GM13976 (cell line): ENCODE measurements around the gene LRRC36.

Experiments used
- DNase-seq: peaks from one replicate; pipeline ENCODE4 v3.0.0; 2012; ENCODE audit warnings: low spot score
- in situ Hi-C: fragments of 300-500 bp; cut with MboI; formaldehyde crosslinking; loops from one replicate; pipeline ENCODE4 v1.12.0; 2022; ENCODE audit warnings: low sequenced_read_pairs, mixed read lengths, inconsistent platforms; ENCODE audit not compliant: unreplicated experiment
- TF ChIP-seq, protein P1 (sequence below): IDR thresholded peaks from 2 replicates; pipeline ENCODE4 v1.5.1; 2012; ENCODE audit warnings: borderline replicate concordance, mild to moderate bottlenecking; ENCODE audit not compliant: insufficient read depth; ENCODE audit errors: extremely low read depth, missing control alignments, control extremely low read depth

LRRC36 gene

GRCh38 chr16:67423611-67424260 lies 97.1 kb downstream of the LRRC36 start:
- in situ Hi-C loops, result loop anchor here (25.0 kb wide), 2 partner anchors 161 to 461 kb away; partner anchors contain the start of gene CES3
- TF ChIP-seq, protein P1, sequence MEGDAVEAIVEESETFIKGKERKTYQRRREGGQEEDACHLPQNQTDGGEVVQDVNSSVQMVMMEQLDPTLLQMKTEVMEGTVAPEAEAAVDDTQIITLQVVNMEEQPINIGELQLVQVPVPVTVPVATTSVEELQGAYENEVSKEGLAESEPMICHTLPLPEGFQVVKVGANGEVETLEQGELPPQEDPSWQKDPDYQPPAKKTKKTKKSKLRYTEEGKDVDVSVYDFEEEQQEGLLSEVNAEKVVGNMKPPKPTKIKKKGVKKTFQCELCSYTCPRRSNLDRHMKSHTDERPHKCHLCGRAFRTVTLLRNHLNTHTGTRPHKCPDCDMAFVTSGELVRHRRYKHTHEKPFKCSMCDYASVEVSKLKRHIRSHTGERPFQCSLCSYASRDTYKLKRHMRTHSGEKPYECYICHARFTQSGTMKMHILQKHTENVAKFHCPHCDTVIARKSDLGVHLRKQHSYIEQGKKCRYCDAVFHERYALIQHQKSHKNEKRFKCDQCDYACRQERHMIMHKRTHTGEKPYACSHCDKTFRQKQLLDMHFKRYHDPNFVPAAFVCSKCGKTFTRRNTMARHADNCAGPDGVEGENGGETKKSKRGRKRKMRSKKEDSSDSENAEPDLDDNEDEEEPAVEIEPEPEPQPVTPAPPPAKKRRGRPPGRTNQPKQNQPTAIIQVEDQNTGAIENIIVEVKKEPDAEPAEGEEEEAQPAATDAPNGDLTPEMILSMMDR, result no peak

GRCh38 chr16:67424261-67424615 lies 97.6 kb downstream of the LRRC36 start:
- no peak for DNase-seq
- TF ChIP-seq, protein P1, result no peak
- in situ Hi-C loops, result loop anchor here (25.0 kb wide), 2 partner anchors 162 to 462 kb away; partner anchors contain the start of gene CES3

More at GRCh38 chr16:67423611-67424260, 97.1 kb downstream of the LRRC36 start:
- DNase-seq, result no peak

DNA sequence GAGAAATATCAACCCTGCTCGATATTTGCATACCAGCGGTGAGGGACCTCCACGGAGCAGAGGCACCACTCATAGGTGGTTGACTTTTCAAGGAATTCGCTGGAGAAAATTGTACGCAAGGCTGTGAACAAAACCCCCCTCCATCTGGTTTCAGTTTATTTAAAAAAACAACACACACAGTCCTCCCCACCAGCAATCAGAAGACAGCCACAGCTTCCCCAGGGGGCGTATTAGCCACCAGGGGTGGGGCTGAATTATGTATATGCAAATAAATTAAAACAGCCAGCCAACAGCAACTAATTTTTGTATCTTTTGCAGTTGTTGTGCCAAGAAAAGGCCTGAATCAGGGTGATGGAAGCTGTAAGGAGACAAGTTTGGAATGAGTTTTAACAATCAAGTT lies 98.4 kb downstream of the LRRC36 start:
- TF ChIP-seq, protein P1, result no peak
- in situ Hi-C loops, result no loop called here
- DNase-seq, result no peak

DNA sequence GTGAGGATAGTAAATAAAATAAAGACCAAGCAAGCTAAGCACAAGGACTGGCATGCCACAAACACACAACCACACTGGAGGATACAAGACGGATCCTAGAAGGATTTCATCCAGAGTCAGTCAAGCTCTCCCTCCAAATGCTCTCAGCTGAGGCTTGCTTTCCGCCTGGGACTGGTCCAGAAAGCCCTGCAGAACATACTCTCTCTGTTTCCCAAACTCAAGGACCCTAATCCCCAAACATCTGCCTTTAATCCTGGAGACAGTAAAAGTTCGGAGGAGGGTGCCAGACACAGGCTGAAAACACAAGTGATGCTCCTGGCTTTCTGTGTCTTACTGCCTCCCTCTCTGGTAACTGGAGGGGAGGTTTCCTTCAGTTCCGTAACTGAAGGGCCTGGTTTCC lies 99.0 kb downstream of the LRRC36 start:
- TF ChIP-seq, protein P1, result no peak
- no peak for DNase-seq
- in situ Hi-C loops, result no loop called here

DNA sequence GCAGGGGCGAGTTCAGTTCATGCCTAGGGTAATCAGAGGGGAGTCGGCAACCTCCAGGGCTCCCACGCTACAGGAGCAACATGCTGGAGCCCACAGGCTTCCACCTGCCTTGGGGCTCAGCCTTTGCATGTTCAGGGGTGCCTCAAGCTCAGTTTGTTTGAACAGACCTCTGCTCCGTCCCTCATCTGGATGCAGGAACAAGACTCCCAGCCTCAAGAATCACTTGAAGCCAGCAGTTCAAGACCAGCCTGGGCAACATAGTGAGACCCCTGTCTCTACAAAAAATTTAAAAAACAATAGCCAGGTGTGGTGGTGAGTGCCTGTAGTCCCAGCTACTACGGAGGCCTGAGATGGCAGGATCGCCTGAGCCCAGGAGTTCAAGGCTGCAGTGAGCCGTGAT lies 99.4 kb downstream of the LRRC36 start:
- TF ChIP-seq, protein P1, result no peak
- no peak for DNase-seq

DNA sequence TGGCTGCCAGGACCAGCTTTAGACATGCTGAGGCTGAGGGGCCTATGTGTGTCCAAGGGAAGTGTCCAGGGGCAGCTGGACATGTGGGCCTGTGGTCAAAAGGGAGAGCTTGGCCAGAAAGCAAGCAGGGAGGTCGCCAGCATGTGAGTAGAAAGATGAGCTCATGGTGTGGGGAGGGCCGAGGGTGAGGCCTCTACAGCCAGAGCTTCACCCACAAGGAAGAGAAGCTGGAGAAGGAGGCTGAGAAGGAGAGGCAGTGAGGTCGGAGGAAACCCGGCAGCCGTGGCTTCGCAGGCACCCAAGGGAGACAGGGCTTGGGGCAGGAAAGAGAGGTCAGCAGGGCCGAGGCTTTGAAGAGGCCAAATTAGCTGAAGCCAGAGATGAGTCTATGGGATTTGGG lies 100.3 kb downstream of the LRRC36 start:
- TF ChIP-seq, protein P1, result no peak
- DNase-seq, result no peak
- in situ Hi-C loops, result no loop called here

More for the DNA sequence above, 99.4 kb downstream of the LRRC36 start:
- in situ Hi-C loops, result no loop called here
